Measurements from ENCODE around the gene ACD. TPM values are rescaled to one million over a fixed set of nuclear protein-coding genes. Genes with fewer than 3 reads are reported as not detected.
A peak's percentile ranks its signal among the peaks of the same experiment; 100 is the strongest.

Gene ACD
- total and polyA plus RNA-seq, 9 of the 15 experiments (the other 6 are each of a cell fraction or from before 2014, with no cell fraction given) = 4.2 to 47.4 (median 19.2) TPM

DNA sequence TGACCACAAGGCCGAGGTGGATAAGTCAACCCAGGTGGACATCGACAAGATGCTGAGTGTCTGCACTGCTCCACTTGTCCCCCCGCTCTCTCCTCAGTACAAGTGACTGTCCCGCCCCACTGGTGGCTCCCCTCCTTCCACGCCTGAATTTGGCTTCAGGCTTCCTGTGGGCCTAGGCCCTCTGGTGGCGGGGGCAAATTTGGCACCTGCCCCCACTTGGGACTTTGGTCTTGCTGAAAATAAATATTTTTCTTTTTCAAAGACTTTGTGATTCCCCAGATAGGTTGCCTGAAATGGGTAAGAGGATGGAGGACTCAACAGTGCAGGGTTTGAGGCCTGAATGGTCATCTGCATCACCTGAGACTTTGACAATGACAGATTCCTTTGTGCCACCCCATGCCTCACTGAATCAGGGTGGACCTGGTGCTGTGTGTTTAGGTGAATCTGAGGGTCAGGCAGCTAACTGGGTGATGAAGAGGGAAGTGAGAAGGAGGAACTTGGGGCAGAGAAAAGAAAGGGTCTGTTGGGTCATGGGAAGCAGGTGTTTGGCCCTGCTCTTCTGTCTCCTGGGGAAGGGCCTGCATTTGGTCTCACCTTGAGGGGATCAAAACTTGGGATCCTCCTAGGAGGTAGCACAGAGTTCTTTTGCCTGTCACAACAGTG is 8.6 kb upstream of the ACD start (continued):
- TF ChIP-seq DMBX1 (CRISPR knock-in tag; IDR thresholded peaks at IDR 0.05; ENCODE audit: borderline replicate concordance) (no peak), NR2C2 (CRISPR knock-in tag; IDR thresholded peaks at IDR 0.05) (no peak), NR2C2 (tag; IDR thresholded peaks at IDR 0.05) (no peak), ATF2 (CRISPR knock-in tag; IDR thresholded peaks at IDR 0.05) (no peak), ZNF274 (IDR thresholded peaks at IDR 0.05; ENCODE audit: borderline replicate concordance, low read depth, low read length) (no peak), SRF (CRISPR knock-in tag; IDR thresholded peaks at IDR 0.05) (no peak), HNRNPUL1 (IDR thresholded peaks at IDR 0.05; ENCODE audit: low read length) (no peak), SNIP1 (IDR thresholded peaks at IDR 0.05; ENCODE audit: low read depth) (no peak), HEY1 (CRISPR knock-in tag; IDR thresholded peaks at IDR 0.05; ENCODE audit: borderline replicate concordance) (no peak), MEF2A (IDR thresholded peaks at IDR 0.05; ENCODE audit: control insufficient read depth, low read depth, low read length) (no peak), ARID2 (IDR thresholded peaks at IDR 0.05) (no peak), SAFB (IDR thresholded peaks at IDR 0.05; ENCODE audit: borderline replicate concordance, low read depth, low read length) (peak; percentile 25; the same call in 1 of the 2 replicates)
- TF ChIP-seq, protein P1, sequence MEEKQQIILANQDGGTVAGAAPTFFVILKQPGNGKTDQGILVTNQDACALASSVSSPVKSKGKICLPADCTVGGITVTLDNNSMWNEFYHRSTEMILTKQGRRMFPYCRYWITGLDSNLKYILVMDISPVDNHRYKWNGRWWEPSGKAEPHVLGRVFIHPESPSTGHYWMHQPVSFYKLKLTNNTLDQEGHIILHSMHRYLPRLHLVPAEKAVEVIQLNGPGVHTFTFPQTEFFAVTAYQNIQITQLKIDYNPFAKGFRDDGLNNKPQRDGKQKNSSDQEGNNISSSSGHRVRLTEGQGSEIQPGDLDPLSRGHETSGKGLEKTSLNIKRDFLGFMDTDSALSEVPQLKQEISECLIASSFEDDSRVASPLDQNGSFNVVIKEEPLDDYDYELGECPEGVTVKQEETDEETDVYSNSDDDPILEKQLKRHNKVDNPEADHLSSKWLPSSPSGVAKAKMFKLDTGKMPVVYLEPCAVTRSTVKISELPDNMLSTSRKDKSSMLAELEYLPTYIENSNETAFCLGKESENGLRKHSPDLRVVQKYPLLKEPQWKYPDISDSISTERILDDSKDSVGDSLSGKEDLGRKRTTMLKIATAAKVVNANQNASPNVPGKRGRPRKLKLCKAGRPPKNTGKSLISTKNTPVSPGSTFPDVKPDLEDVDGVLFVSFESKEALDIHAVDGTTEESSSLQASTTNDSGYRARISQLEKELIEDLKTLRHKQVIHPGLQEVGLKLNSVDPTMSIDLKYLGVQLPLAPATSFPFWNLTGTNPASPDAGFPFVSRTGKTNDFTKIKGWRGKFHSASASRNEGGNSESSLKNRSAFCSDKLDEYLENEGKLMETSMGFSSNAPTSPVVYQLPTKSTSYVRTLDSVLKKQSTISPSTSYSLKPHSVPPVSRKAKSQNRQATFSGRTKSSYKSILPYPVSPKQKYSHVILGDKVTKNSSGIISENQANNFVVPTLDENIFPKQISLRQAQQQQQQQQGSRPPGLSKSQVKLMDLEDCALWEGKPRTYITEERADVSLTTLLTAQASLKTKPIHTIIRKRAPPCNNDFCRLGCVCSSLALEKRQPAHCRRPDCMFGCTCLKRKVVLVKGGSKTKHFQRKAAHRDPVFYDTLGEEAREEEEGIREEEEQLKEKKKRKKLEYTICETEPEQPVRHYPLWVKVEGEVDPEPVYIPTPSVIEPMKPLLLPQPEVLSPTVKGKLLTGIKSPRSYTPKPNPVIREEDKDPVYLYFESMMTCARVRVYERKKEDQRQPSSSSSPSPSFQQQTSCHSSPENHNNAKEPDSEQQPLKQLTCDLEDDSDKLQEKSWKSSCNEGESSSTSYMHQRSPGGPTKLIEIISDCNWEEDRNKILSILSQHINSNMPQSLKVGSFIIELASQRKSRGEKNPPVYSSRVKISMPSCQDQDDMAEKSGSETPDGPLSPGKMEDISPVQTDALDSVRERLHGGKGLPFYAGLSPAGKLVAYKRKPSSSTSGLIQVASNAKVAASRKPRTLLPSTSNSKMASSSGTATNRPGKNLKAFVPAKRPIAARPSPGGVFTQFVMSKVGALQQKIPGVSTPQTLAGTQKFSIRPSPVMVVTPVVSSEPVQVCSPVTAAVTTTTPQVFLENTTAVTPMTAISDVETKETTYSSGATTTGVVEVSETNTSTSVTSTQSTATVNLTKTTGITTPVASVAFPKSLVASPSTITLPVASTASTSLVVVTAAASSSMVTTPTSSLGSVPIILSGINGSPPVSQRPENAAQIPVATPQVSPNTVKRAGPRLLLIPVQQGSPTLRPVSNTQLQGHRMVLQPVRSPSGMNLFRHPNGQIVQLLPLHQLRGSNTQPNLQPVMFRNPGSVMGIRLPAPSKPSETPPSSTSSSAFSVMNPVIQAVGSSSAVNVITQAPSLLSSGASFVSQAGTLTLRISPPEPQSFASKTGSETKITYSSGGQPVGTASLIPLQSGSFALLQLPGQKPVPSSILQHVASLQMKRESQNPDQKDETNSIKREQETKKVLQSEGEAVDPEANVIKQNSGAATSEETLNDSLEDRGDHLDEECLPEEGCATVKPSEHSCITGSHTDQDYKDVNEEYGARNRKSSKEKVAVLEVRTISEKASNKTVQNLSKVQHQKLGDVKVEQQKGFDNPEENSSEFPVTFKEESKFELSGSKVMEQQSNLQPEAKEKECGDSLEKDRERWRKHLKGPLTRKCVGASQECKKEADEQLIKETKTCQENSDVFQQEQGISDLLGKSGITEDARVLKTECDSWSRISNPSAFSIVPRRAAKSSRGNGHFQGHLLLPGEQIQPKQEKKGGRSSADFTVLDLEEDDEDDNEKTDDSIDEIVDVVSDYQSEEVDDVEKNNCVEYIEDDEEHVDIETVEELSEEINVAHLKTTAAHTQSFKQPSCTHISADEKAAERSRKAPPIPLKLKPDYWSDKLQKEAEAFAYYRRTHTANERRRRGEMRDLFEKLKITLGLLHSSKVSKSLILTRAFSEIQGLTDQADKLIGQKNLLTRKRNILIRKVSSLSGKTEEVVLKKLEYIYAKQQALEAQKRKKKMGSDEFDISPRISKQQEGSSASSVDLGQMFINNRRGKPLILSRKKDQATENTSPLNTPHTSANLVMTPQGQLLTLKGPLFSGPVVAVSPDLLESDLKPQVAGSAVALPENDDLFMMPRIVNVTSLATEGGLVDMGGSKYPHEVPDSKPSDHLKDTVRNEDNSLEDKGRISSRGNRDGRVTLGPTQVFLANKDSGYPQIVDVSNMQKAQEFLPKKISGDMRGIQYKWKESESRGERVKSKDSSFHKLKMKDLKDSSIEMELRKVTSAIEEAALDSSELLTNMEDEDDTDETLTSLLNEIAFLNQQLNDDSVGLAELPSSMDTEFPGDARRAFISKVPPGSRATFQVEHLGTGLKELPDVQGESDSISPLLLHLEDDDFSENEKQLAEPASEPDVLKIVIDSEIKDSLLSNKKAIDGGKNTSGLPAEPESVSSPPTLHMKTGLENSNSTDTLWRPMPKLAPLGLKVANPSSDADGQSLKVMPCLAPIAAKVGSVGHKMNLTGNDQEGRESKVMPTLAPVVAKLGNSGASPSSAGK (IDR thresholded peaks at IDR 0.05) = no peak

Measured in K562 (cell line).